ENCODE results near the gene FOXO1.

FOXO1 gene

DNA sequence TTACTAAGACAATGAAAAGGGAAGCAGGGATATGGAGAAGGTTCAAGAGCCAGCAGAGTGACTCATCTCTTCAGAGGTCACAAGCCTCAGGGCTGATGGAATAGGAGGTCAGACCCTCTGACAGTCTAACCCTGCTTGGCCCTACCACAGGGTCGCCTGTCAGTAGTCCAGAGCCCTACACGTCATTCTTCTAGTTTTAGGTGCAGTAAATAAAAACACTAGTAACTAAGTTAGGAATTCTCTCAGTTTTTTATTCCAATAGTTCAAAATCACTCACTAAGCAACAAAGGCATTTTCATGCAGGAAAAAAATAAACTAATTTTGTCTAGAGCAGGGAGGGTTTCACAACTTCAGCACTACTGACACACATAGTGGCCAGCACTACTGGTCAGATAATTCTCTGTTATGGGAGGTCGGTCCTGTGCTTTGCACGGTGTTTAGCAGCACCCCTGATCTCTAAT is 27.2 kb downstream of the FOXO1 start:
- H3K27ac ChIP-seq = peak overlapping the region in 1 of 2 donors; percentile 75
- TF ChIP-seq CTCF (IDR thresholded peaks at IDR 0.05) = no peak
- no peak for DNase-seq (ENCODE audit: low spot score)
- peak overlapping the region; percentile 36 for H3K4me3 ChIP-seq

GRCh38 chr13:40637643-40638042 is 28.8 kb downstream of the FOXO1 start:
- Histone ChIP-seq H3K4me3 (peak overlapping the region; percentile 52), H3K27ac (peak overlapping the region; percentile 28 to 63)
- no peak for TF ChIP-seq CTCF (IDR thresholded peaks at IDR 0.05)
- DNase-seq (ENCODE audit: low spot score) = no peak

DNA sequence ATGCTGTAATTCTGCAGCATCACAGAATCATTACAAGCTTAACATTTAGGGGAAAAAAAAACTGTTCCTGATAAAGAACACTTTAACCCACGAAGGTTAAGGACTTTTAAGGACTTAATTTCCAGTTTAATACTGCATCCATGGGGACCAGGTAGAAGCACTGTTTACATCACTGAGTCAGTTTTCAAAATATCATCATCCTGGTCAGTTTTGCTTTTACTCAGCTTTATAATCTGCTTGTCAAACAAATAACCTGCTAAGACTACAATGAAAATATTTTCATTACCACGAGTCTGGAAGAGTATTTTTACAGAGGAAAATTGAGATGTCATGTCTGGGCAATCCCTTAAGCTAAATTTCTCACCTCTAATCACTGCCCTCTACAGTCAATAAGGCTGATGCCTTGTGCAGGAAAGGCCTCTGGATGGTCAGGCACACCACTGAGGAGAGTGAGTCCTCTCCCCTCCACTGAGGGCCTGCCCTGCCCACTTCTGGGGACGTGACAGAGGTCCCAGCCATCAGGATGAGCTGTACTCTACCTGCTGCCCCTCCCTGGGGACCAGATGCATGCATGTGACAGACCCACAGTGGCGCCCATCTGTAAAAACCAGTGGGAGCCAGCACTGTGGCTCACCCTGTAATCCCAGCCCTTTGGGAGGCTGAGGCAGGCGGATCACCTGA is 31.0 kb downstream of the FOXO1 start:
- Histone ChIP-seq H3K4me3 (no peak overlapping the region), H3K27ac (no peak overlapping the region)
- no peak for TF ChIP-seq CTCF (IDR thresholded peaks at IDR 0.05)
- no peak for DNase-seq (ENCODE audit: low spot score)

- no peak for TF ChIP-seq CTCF (IDR thresholded peaks at IDR 0.05)
- no peak overlapping the region for H3K4me3 ChIP-seq
- no peak overlapping the region for H3K27ac ChIP-seq
- DNase-seq (ENCODE audit: low spot score) = no peak
Observed at GRCh38 chr13:40632915-40633314, 33.5 kb downstream of the FOXO1 start.

- Histone ChIP-seq H3K27ac (no peak overlapping the region), H3K4me3 (no peak overlapping the region)
- DNase-seq (ENCODE audit: low spot score) = no peak
- no peak for TF ChIP-seq CTCF (IDR thresholded peaks at IDR 0.05)
Observed at GRCh38 chr13:40631605-40632004, 34.8 kb downstream of the FOXO1 start.

DNA sequence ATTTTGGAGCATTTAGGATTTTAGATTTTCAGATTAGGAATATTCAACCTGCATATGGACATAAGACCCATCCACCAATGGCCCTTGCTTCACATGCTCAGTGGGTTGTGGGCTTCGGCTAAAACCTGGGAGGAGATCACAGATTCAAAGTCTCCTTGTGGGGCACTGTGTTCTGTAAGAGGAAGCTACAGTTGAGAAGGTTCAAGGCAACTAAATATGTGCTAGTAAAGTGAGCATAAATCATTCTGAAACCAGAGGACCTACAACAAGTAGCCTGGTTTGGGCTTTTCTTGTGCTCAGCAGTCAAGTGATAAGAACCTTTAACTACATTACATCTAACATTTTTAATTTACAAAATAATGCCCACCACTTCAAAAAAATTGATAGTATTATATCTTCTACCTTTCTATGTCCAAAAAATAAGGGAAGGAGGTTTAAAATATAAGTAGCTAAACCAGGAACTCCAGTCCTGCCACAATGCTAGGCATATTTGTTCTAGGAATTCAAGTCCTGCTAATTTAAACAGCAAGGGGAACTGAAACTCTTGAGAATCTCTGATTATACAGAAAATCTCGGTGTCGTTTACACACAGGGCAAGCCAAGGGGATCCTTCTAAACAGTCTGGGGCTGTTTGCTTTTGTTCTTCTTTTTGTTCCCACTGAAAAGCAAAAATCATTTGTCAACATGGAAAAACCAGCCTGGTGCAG is 36.6 kb downstream of the FOXO1 start:
- H3K4me3 ChIP-seq = no peak overlapping the region
- DNase-seq (ENCODE audit: low spot score) = no peak
- no peak for TF ChIP-seq CTCF (IDR thresholded peaks at IDR 0.05)
- H3K27ac ChIP-seq = no peak overlapping the region

DNA sequence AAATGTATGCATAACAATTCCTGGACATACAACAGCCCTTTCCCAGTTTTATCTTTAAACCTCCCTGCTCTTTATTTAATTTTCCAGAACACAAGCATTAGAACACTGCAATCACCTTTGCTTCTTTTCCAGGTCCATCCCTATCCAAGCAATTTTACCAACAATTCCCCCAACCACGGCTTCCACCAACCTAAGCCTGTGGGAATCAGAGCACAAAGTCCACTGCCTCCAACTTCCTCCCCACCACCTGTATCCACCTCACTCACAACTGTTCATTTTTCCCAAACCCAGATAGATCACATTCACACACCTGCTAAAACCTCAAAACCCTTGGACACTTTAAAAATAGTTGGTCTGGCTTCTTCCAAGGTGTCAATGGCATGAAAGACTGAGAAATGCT is 39.5 kb downstream of the FOXO1 start:
- H3K27ac ChIP-seq = no peak overlapping the region
- no peak for DNase-seq (ENCODE audit: low spot score)
- no peak overlapping the region for H3K4me3 ChIP-seq
- TF ChIP-seq CTCF (IDR thresholded peaks at IDR 0.05) = no peak
